HepG2 (cell line): ENCODE measurements around the gene S100A16. TPM values are rescaled to one million over a fixed set of nuclear protein-coding genes. Genes with fewer than 3 reads are reported as not detected.

Source experiments
- AGO2 ChIP-seq: fragments of 200-400 bp; formaldehyde crosslinking; optimal IDR thresholded peaks from 2 replicates; pipeline ENCODE3; 2017; ENCODE audit warnings: mild to moderate bottlenecking, low read depth, low read length, moderate library complexity
- ELF1 ChIP-seq: sonication (generic); formaldehyde crosslinking; IDR thresholded peaks from 2 replicates; pipeline ENCODE4 v1.4.0; 2020; ENCODE audit warnings: missing genetic modification reagents
- MIER3 ChIP-seq: IDR thresholded peaks from 2 replicates; pipeline ENCODE4 v1.6.1; 2016; ENCODE audit warnings: missing compliant biosample characterization, borderline replicate concordance
- RELA ChIP-seq: sonication (generic); formaldehyde crosslinking; IDR thresholded peaks from 2 replicates; pipeline ENCODE4 v1.4.0; 2020; ENCODE audit warnings: missing genetic modification reagents
- RFX5 ChIP-seq: IDR thresholded peaks from 2 replicates; pipeline ENCODE4 v1.6.1; 2011; ENCODE audit warnings: low read depth, low read length, improper control_type of control experiment
- TAF15 ChIP-seq: fragments of 200-400 bp; formaldehyde crosslinking; IDR thresholded peaks from one replicate; pipeline ENCODE4 v1.6.1; 2018; ENCODE audit warnings: mild to moderate bottlenecking, low read depth, low read length; ENCODE audit not compliant: poor library complexity, severe bottlenecking
- polyA plus RNA-seq, 8 experiments: library from polyadenylated mRNA; depleted of rRNA in 3 of 8; stranded (reverse) in 7 of 8; unstranded in 1 of 8; fragments of >200 nt; fragmentation: Illumina TruSeq in 4 of 8; extraction: Trizol in 4 of 8; gene quantifications; 2 replicates each; pipeline versions ENCODE4 v1.2.1 to v1.2.3, GENCODE V29; 2011 to 2016; ENCODE audit warnings: low read depth in 4 of 8, missing spikeins in 1 of 8, mixed read lengths in 1 of 8; ENCODE audit not compliant: insufficient read depth in 1 of 8
- total RNA-seq, 5 experiments: library from RNA; depleted of rRNA; stranded (reverse); fragments of >200 nt; fragmentation: Illumina TruSeq; extraction: Trizol; gene quantifications; 2 replicates each; pipeline ENCODE4 v1.2.3, GENCODE V29; 2016; ENCODE audit warnings: low read depth in 1 of 5
- TF ChIP-seq, protein P1 (sequence below): sonication (generic); formaldehyde crosslinking; IDR thresholded peaks from 2 replicates; pipeline ENCODE4 v1.8.1; 2022; ENCODE audit warnings: low read depth, mild to moderate bottlenecking, missing genetic modification reagents
- TF ChIP-seq, protein P2 (sequence below): sonication (generic); formaldehyde crosslinking; IDR thresholded peaks from 2 replicates; pipeline ENCODE4 v1.8.0; 2022; ENCODE audit warnings: low read depth, missing genetic modification reagents
- TF ChIP-seq, protein P3 (sequence below): sonication (generic); formaldehyde crosslinking; IDR thresholded peaks from 2 replicates; pipeline ENCODE4 v1.4.0; 2020; ENCODE audit warnings: mild to moderate bottlenecking, missing genetic modification reagents
- TF ChIP-seq, protein P4 (sequence below): fragments of 450-650 bp; IDR thresholded peaks from 2 replicates; pipeline ENCODE4 v1.6.1; 2017; ENCODE audit warnings: mild to moderate bottlenecking
- TF ChIP-seq, protein P5 (sequence below): IDR thresholded peaks from 2 replicates; pipeline ENCODE4 v1.6.1; 2012; ENCODE audit warnings: inconsistent platforms
- TF ChIP-seq, protein P6 (sequence below): sonication (generic); formaldehyde crosslinking; IDR thresholded peaks from 2 replicates; pipeline ENCODE4 v1.4.0; 2020; ENCODE audit warnings: missing genetic modification reagents
- TF ChIP-seq, protein P7 (sequence below): sonication (generic); formaldehyde crosslinking; IDR thresholded peaks from 2 replicates; pipeline ENCODE4 v1.5.1; 2020; ENCODE audit warnings: mild to moderate bottlenecking, missing genetic modification reagents, borderline replicate concordance
- TF ChIP-seq, protein P8 (sequence below): sonication (generic); formaldehyde crosslinking; IDR thresholded peaks from 2 replicates; pipeline ENCODE4 v1.8.0; 2022; ENCODE audit warnings: mild to moderate bottlenecking, missing genetic modification reagents; ENCODE audit not compliant: insufficient replicate concordance

The S100A16 gene
- total and polyA plus RNA-seq, 2 of the 13 experiments (the other 11 are each of a cell fraction or from before 2014, with no cell fraction given), result 46.0 to 195 TPM

DNA sequence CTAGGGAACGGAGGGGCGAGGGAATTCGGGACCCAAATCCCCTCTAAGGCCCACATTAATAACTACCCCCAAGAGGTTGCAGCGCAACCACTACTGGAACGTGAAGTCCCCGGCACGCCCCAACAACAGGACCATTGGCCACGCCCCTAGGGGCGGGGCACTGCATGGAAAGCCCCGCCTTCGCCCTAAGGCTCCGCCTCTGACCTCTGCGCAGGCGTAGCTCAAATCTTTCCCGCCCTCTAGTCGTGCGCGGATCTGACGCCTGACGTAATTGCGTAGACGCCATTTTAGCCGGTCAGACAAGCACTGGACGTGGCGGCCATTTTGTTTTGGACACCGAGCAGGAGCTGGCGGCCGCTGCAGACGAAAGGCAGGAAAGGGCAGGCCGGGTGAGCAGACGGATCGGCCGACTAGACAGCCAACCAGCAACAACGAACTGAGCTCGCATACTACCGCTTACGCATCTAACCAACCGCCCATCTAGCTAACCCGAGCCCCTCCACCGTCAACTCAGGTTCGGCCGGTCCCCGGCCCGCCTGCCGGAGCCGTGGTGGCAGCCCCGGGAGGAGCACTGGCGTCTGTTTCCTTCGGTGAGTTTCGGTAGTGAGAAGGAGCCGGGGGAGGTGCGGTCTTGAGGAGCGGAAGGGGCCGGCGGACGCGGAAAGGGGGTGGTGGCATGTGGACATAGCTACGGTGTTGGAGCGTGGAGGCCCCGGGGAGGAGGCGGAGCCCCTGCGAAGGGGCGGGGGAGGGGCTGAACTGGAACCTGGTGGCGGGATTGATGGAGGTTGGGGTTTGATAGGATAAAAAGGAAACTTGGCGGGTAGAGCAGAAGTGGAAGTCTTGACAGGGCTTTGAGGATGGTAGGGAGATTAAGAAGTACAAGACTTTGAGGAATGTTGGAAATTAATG, 21.1 kb upstream of the S100A16 start, which contains the start of gene CHTOP (continued):
- TF ChIP-seq, protein P1, sequence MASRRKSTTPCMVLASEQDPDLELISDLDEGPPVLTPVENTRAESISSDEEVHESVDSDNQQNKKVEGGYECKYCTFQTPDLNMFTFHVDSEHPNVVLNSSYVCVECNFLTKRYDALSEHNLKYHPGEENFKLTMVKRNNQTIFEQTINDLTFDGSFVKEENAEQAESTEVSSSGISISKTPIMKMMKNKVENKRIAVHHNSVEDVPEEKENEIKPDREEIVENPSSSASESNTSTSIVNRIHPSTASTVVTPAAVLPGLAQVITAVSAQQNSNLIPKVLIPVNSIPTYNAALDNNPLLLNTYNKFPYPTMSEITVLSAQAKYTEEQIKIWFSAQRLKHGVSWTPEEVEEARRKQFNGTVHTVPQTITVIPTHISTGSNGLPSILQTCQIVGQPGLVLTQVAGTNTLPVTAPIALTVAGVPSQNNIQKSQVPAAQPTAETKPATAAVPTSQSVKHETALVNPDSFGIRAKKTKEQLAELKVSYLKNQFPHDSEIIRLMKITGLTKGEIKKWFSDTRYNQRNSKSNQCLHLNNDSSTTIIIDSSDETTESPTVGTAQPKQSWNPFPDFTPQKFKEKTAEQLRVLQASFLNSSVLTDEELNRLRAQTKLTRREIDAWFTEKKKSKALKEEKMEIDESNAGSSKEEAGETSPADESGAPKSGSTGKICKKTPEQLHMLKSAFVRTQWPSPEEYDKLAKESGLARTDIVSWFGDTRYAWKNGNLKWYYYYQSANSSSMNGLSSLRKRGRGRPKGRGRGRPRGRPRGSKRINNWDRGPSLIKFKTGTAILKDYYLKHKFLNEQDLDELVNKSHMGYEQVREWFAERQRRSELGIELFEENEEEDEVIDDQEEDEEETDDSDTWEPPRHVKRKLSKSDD (CRISPR knock-in tag), result peak; percentile 99
- TF ChIP-seq, protein P2, sequence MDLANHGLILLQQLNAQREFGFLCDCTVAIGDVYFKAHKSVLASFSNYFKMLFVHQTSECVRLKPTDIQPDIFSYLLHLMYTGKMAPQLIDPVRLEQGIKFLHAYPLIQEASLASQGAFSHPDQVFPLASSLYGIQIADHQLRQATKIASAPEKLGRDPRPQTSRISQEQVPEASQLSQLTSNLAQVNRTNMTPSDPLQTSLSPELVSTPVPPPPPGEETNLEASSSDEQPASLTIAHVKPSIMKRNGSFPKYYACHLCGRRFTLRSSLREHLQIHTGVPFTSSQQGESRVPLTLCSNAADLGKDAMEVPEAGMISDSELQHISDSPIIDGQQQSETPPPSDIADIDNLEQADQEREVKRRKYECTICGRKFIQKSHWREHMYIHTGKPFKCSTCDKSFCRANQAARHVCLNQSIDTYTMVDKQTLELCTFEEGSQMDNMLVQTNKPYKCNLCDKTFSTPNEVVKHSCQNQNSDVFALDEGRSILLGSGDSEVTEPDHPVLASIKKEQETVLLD (CRISPR knock-in tag), result peak; percentile 35; the same call in 1 of the 2 replicates
- TF ChIP-seq, protein P3, sequence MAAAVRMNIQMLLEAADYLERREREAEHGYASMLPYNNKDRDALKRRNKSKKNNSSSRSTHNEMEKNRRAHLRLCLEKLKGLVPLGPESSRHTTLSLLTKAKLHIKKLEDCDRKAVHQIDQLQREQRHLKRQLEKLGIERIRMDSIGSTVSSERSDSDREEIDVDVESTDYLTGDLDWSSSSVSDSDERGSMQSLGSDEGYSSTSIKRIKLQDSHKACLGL (CRISPR knock-in tag), result no peak
- 0 out of 2 replicates have a peak, but pooled peaks have one; percentile 4 for TF ChIP-seq RFX5
- TF ChIP-seq ELF1 (CRISPR knock-in tag), result peak; percentile 34; the same call in 1 of the 2 replicates
- TF ChIP-seq, protein P4, sequence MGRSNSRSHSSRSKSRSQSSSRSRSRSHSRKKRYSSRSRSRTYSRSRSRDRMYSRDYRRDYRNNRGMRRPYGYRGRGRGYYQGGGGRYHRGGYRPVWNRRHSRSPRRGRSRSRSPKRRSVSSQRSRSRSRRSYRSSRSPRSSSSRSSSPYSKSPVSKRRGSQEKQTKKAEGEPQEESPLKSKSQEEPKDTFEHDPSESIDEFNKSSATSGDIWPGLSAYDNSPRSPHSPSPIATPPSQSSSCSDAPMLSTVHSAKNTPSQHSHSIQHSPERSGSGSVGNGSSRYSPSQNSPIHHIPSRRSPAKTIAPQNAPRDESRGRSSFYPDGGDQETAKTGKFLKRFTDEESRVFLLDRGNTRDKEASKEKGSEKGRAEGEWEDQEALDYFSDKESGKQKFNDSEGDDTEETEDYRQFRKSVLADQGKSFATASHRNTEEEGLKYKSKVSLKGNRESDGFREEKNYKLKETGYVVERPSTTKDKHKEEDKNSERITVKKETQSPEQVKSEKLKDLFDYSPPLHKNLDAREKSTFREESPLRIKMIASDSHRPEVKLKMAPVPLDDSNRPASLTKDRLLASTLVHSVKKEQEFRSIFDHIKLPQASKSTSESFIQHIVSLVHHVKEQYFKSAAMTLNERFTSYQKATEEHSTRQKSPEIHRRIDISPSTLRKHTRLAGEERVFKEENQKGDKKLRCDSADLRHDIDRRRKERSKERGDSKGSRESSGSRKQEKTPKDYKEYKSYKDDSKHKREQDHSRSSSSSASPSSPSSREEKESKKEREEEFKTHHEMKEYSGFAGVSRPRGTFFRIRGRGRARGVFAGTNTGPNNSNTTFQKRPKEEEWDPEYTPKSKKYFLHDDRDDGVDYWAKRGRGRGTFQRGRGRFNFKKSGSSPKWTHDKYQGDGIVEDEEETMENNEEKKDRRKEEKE, result no peak
- TF ChIP-seq, protein P5, sequence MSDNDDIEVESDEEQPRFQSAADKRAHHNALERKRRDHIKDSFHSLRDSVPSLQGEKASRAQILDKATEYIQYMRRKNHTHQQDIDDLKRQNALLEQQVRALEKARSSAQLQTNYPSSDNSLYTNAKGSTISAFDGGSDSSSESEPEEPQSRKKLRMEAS, result peak; percentile 60; the same call in 1 of the 2 replicates
- TF ChIP-seq, protein P6, sequence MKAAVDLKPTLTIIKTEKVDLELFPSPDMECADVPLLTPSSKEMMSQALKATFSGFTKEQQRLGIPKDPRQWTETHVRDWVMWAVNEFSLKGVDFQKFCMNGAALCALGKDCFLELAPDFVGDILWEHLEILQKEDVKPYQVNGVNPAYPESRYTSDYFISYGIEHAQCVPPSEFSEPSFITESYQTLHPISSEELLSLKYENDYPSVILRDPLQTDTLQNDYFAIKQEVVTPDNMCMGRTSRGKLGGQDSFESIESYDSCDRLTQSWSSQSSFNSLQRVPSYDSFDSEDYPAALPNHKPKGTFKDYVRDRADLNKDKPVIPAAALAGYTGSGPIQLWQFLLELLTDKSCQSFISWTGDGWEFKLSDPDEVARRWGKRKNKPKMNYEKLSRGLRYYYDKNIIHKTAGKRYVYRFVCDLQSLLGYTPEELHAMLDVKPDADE (CRISPR knock-in tag), result no peak
- TF ChIP-seq, protein P7, sequence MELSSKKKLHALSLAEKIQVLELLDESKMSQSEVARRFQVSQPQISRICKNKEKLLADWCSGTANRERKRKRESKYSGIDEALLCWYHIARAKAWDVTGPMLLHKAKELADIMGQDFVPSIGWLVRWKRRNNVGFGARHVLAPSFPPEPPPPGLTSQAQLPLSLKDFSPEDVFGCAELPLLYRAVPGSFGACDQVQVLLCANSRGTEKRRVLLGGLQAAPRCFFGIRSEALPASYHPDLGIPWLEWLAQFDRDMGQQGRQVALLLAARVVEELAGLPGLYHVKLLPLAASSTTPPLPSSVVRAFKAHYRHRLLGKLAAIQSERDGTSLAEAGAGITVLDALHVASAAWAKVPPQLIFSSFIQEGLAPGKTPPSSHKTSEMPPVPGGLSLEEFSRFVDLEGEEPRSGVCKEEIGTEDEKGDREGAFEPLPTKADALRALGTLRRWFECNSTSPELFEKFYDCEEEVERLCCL (CRISPR knock-in tag), result no peak
- TF ChIP-seq, protein P8, sequence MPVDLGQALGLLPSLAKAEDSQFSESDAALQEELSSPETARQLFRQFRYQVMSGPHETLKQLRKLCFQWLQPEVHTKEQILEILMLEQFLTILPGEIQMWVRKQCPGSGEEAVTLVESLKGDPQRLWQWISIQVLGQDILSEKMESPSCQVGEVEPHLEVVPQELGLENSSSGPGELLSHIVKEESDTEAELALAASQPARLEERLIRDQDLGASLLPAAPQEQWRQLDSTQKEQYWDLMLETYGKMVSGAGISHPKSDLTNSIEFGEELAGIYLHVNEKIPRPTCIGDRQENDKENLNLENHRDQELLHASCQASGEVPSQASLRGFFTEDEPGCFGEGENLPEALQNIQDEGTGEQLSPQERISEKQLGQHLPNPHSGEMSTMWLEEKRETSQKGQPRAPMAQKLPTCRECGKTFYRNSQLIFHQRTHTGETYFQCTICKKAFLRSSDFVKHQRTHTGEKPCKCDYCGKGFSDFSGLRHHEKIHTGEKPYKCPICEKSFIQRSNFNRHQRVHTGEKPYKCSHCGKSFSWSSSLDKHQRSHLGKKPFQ (CRISPR knock-in tag), result no peak
- TF ChIP-seq TAF15, result peak; percentile 69
- peak; percentile 41; the same call in 1 of the 2 replicates for TF ChIP-seq MIER3
- TF ChIP-seq AGO2, result peak; percentile 99
- no peak for TF ChIP-seq RELA (CRISPR knock-in tag)
